MM.1S (cell line): ENCODE results near the gene MRPS10.

Experiments used
- DNase-seq: peaks from one replicate; pipeline ENCODE4 v3.0.0-alpha.2; 2015
- H2AFZ ChIP-seq: fragments of 300-600 bp; sonication (generic); 2 replicates; pipeline ENCODE4 v1.6.0; 2016; ENCODE audit warnings: antibody characterized with exemption, low read length
- H3F3A ChIP-seq: fragments of 300-600 bp; sonication (generic); 2 replicates; pipeline ENCODE4 v1.6.1; 2016; ENCODE audit warnings: mild to moderate bottlenecking, antibody characterized with exemption, low read length, moderate library complexity, mixed read lengths; ENCODE audit not compliant: insufficient read depth
- H3K27ac ChIP-seq: fragments of 300-600 bp; sonication (generic); 2 replicates; pipeline ENCODE4 v1.5.1; 2016; ENCODE audit warnings: mild to moderate bottlenecking, low read length
- H3K27me3 ChIP-seq: fragments of 300-600 bp; sonication (generic); replicated peaks from 2 replicates; pipeline ENCODE4 v1.6.0; 2016; ENCODE audit warnings: low read length; ENCODE audit not compliant: insufficient read depth
- H3K36me3 ChIP-seq: fragments of 300-600 bp; sonication (generic); replicated peaks from 2 replicates; pipeline ENCODE4 v1.6.1; 2016; ENCODE audit warnings: mild to moderate bottlenecking, low read length, mixed read lengths; ENCODE audit not compliant: insufficient read depth
- H3K4me1 ChIP-seq: fragments of 300-600 bp; sonication (generic); 2 replicates; pipeline ENCODE4 v1.6.1; 2016; ENCODE audit warnings: low read length, mixed read lengths
- H3K4me2 ChIP-seq: fragments of 300-600 bp; sonication (generic); 2 replicates; pipeline ENCODE4 v1.6.0; 2016; ENCODE audit warnings: low read depth, low read length
- H3K4me3 ChIP-seq: fragments of 300-600 bp; sonication (generic); 2 replicates; pipeline ENCODE4 v1.5.1; 2016; ENCODE audit warnings: low read length, mixed read lengths
- H3K79me2 ChIP-seq: fragments of 300-600 bp; sonication (generic); 2 replicates; pipeline ENCODE4 v1.6.1; 2016; ENCODE audit warnings: mixed run types, low read length, mixed read lengths
- H3K9ac ChIP-seq: fragments of 300-600 bp; sonication (generic); 2 replicates; pipeline ENCODE4 v1.6.1; 2016; ENCODE audit warnings: low read length, mixed read lengths
- H3K9me2 ChIP-seq: fragments of 300-600 bp; sonication (generic); replicated peaks from 2 replicates; pipeline ENCODE4 v1.6.1; 2016; ENCODE audit warnings: mild to moderate bottlenecking, low read length, mixed read lengths; ENCODE audit not compliant: insufficient read depth
- H3K9me3 ChIP-seq: fragments of 300-600 bp; sonication (generic); replicated peaks from 2 replicates; pipeline ENCODE4 v1.6.1; 2016; ENCODE audit warnings: mild to moderate bottlenecking, low read length, mixed read lengths; ENCODE audit not compliant: insufficient read depth
- H4K20me1 ChIP-seq: fragments of 300-600 bp; sonication (generic); 2 replicates; pipeline ENCODE4 v1.6.1; 2016; ENCODE audit warnings: mild to moderate bottlenecking, low read length, moderate library complexity, mixed read lengths; ENCODE audit not compliant: insufficient read depth
- EZH2 ChIP-seq: fragments of 300-600 bp; sonication (generic); optimal IDR thresholded peaks from 2 replicates; pipeline ENCODE3; 2017; ENCODE audit warnings: low read depth, mild to moderate bottlenecking, antibody characterized with exemption, low read length, mixed read lengths
- EZH2phosphoT487 ChIP-seq: fragments of 300-600 bp; sonication (generic); IDR thresholded peaks from 2 replicates; pipeline ENCODE4 v1.6.1; 2018; ENCODE audit warnings: antibody characterized with exemption, low read length
- TF ChIP-seq, protein P1 (sequence below): fragments of 300-600 bp; sonication (generic); IDR thresholded peaks from 2 replicates; pipeline ENCODE4 v1.5.1; 2016; ENCODE audit warnings: antibody characterized with exemption, low read length, mixed read lengths

MRPS10 gene

DNA sequence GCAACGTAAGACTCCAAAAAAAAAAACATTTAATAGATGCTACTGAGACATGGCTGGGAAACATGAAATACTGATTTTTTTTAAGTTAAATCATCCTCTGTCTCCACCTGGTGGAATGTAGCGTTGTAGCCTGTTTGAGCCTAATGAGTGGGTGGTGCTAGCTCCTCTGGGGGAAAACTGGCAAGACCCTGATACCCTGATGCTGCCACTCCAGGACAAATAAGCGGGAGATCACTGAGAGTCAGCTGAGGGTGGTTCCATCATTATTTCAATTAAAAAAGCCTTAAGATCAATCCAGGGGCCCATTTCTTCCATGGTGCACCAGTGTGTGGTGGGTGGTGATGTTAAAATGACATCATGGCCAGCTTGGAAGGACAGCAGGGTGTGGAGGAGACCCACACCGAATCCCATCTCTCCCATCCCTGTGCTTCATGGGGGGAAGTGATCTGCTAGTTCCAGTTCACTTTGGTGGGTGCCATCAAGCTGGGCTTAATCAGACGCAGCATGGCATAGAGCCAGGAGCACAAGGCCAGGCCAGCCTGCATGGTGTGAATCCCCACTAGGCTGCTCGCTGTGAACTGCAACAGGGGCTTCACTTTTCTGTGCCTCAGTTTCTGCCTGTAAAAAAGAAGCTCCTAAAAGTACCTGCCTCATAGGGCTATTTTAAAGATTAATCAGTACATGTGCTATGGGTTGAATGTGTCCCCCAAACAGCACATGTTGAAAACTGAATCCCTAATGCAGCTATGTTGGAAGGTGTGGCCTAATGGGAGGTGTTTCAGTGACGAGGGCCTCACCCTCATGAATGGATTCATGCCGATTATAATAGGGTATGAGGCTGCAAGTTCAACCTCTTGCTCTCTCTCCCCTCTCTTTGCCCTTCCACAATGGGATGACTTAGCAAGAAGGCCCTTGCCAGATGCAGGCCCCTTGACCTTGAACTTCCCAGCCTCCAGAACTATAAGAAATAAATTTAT lies 13.0 kb upstream of the MRPS10 start:
- Histone ChIP-seq H3K9me3 (no peaks in the 10 kb centered on the region), H3K4me1 (no peaks in the 10 kb centered on the region), H3K9me2 (no peaks in the 10 kb centered on the region), H3K4me2 (no peak overlapping the region), H4K20me1 (no peaks in the 10 kb centered on the region), H3K9ac (no peak overlapping the region), H3K79me2 (no peaks in the 10 kb centered on the region), H3K4me3 (no peak overlapping the region), H3K27me3 (no peaks in the 10 kb centered on the region), H3F3A (no peaks in the 10 kb centered on the region), H2AFZ (no peak overlapping the region), H3K36me3 (no peaks in the 10 kb centered on the region), H3K27ac (no peak overlapping the region)
- no peak for TF ChIP-seq EZH2phosphoT487
- TF ChIP-seq, protein P1, sequence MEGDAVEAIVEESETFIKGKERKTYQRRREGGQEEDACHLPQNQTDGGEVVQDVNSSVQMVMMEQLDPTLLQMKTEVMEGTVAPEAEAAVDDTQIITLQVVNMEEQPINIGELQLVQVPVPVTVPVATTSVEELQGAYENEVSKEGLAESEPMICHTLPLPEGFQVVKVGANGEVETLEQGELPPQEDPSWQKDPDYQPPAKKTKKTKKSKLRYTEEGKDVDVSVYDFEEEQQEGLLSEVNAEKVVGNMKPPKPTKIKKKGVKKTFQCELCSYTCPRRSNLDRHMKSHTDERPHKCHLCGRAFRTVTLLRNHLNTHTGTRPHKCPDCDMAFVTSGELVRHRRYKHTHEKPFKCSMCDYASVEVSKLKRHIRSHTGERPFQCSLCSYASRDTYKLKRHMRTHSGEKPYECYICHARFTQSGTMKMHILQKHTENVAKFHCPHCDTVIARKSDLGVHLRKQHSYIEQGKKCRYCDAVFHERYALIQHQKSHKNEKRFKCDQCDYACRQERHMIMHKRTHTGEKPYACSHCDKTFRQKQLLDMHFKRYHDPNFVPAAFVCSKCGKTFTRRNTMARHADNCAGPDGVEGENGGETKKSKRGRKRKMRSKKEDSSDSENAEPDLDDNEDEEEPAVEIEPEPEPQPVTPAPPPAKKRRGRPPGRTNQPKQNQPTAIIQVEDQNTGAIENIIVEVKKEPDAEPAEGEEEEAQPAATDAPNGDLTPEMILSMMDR: no peak
- TF ChIP-seq EZH2: no peak
- DNase-seq: no peak

DNA sequence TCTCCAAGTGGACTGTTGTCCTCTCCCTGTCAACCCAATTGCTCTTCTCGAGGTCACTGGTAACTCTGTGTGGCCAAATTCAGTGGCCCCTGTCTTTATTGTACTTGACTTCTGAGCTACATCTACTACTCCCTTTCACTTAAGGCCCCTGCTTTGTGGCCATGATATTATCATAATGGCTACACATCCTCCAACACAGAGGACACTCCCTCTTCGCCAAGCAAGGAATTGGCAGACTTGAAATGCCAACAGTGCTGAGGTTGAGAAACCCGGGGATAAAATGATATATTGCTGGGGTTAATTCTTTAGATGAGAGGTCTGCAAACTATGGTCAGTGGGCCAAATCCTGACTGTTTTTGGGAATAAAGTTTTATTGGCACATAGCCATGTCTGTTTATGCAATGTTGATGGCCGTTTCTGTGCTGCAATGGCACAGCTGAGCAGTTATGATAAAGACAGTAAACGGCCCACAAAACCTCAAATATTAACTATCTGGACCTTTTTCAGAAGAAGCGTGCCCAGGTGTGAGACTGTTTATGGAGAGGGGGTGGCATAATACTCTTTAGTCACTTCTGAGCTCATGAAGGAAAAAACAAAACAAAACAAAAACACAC lies 12.0 kb upstream of the MRPS10 start:
- Histone ChIP-seq H3K4me1 (no peaks in the 10 kb centered on the region), H2AFZ (no peak overlapping the region), H3K9me3 (no peaks in the 10 kb centered on the region), H3K36me3 (no peaks in the 10 kb centered on the region), H3F3A (no peaks in the 10 kb centered on the region), H3K27ac (no peak overlapping the region), H3K9ac (no peak overlapping the region), H3K4me3 (no peak overlapping the region), H3K9me2 (no peaks in the 10 kb centered on the region), H3K27me3 (no peaks in the 10 kb centered on the region), H4K20me1 (no peaks in the 10 kb centered on the region), H3K79me2 (no peaks in the 10 kb centered on the region), H3K4me2 (no peak overlapping the region)
- DNase-seq: no peak
- TF ChIP-seq, protein P1: no peak
- TF ChIP-seq EZH2phosphoT487 (no peak), EZH2 (no peak)

DNA sequence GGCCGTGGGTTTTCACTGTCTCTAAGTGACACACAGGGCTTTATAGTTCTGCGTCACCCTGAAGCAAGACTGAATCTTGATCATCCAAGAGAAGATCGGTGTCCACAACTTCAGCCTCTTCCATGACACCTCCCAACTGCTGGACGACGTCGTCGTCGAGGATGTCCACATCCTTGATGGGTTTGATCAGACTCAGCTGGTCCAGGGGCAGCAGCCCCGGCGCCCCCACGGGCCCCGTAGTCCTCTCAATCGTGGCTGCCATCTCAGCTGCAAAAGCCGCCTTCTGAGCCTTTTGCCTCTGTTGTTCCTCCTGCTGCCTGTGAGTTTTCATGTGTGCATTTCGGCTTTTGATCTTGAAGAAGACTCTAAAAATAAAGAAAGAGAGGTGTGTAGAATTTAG lies 10.6 kb upstream of the MRPS10 start:
- no peak overlapping the region for H3K4me2 ChIP-seq
- no peak overlapping the region for H3K9ac ChIP-seq
- no peaks in the 10 kb centered on the region for H3K79me2 ChIP-seq
- H3K27me3 ChIP-seq: no peaks in the 10 kb centered on the region
- H2AFZ ChIP-seq: no peak overlapping the region
- no peak for DNase-seq
- H3K4me1 ChIP-seq: no peaks in the 10 kb centered on the region
- H3K36me3 ChIP-seq: no peaks in the 10 kb centered on the region
- no peaks in the 10 kb centered on the region for H4K20me1 ChIP-seq
- no peaks in the 10 kb centered on the region for H3K9me3 ChIP-seq
- H3K4me3 ChIP-seq: no peak overlapping the region
- TF ChIP-seq EZH2phosphoT487 (no peak), EZH2 (no peak)
- TF ChIP-seq, protein P1: no peak
- H3F3A ChIP-seq: no peaks in the 10 kb centered on the region
- H3K9me2 ChIP-seq: no peaks in the 10 kb centered on the region
- H3K27ac ChIP-seq: no peak overlapping the region
